H9 (cell line): Measurements from ENCODE around the gene MSI2. TPM values are rescaled to one million over a fixed set of nuclear protein-coding genes. Genes with fewer than 3 reads are reported as not detected.

Experiments
- DNase-seq: peaks from one replicate; pipeline ENCODE4 v3.0.0-alpha.2; 2017
- H2AFZ ChIP-seq: one replicate; pipeline ENCODE4 v1.6.1; 2013; ENCODE audit warnings: mild to moderate bottlenecking, low read length, control low read depth, moderate library complexity
- H2AK5ac ChIP-seq: 2 replicates; pipeline ENCODE4 v1.6.1; 2013; ENCODE audit warnings: low read length, control low read depth, mixed read lengths; ENCODE audit not compliant: insufficient read length
- H2BK120ac ChIP-seq: one replicate; pipeline ENCODE4 v1.6.1; 2013; ENCODE audit warnings: low read depth, mild to moderate bottlenecking, low read length, control low read depth, inconsistent platforms; ENCODE audit not compliant: poor library complexity, severe bottlenecking
- H2BK12ac ChIP-seq: 2 replicates; pipeline ENCODE4 v1.6.1; 2013; ENCODE audit warnings: low read length, control low read depth, mixed read lengths, low read depth; ENCODE audit not compliant: insufficient read length
- H2BK15ac ChIP-seq: 2 replicates; pipeline ENCODE4 v1.6.1; 2013; ENCODE audit warnings: low read depth, low read length, control low read depth
- H2BK20ac ChIP-seq: one replicate; pipeline ENCODE4 v1.6.1; 2013; ENCODE audit warnings: low read depth, mild to moderate bottlenecking, low read length, control low read depth, inconsistent platforms; ENCODE audit not compliant: poor library complexity, severe bottlenecking
- H2BK5ac ChIP-seq: 2 replicates; pipeline ENCODE4 v1.6.1; 2013; ENCODE audit warnings: low read length, control low read depth, mixed read lengths; ENCODE audit not compliant: insufficient read length
- H3K14ac ChIP-seq: 2 replicates; pipeline ENCODE4 v1.6.1; 2013; ENCODE audit warnings: low read length, control low read depth; ENCODE audit not compliant: insufficient read depth
- H3K18ac ChIP-seq: 2 replicates; pipeline ENCODE4 v1.6.1; 2013; ENCODE audit warnings: low read depth, mild to moderate bottlenecking, mixed read lengths, low read length, control low read depth; ENCODE audit not compliant: insufficient read length
- H3K23ac ChIP-seq: 2 replicates; pipeline ENCODE4 v1.6.1; 2013; ENCODE audit warnings: low read length, control low read depth, mixed read lengths, low read depth; ENCODE audit not compliant: insufficient read length
- H3K23me2 ChIP-seq: 2 replicates; pipeline ENCODE4 v1.6.1; 2013; ENCODE audit warnings: low read depth, mild to moderate bottlenecking, mixed read lengths, low read length, control low read depth; ENCODE audit not compliant: insufficient read length, poor library complexity, severe bottlenecking
- H3K27ac ChIP-seq: 2 replicates; pipeline ENCODE4 v1.5.1; 2013; ENCODE audit warnings: low read length, control low read depth, mixed read lengths, low read depth; ENCODE audit not compliant: insufficient read length
- H3K27me3 ChIP-seq: 2 replicates; pipeline ENCODE4 v1.6.1; 2013; ENCODE audit warnings: low read length, control low read depth, inconsistent platforms; ENCODE audit not compliant: insufficient read depth
- H3K4ac ChIP-seq: 2 replicates; pipeline ENCODE4 v1.6.1; 2013; ENCODE audit warnings: low read depth, mild to moderate bottlenecking, control low read depth, inconsistent platforms, low read length, moderate library complexity
- H3K4me1 ChIP-seq: 2 replicates; pipeline ENCODE4 v1.6.1; 2013; ENCODE audit warnings: low read length, control low read depth, inconsistent platforms; ENCODE audit not compliant: insufficient read depth
- H3K4me2 ChIP-seq: 2 replicates; pipeline ENCODE4 v1.6.1; 2013; ENCODE audit warnings: low read length, control low read depth, mixed read lengths; ENCODE audit not compliant: insufficient read length, insufficient read depth
- H3K56ac ChIP-seq: 2 replicates; pipeline ENCODE4 v1.6.1; 2013; ENCODE audit warnings: low read depth, mild to moderate bottlenecking, mixed read lengths, low read length, control low read depth; ENCODE audit not compliant: insufficient read length
- H3K79me1 ChIP-seq: 2 replicates; pipeline ENCODE4 v1.6.1; 2013; ENCODE audit warnings: low read depth, mild to moderate bottlenecking, moderate library complexity, low read length, control low read depth, inconsistent platforms; ENCODE audit not compliant: insufficient read depth, poor library complexity, severe bottlenecking
- H3K79me2 ChIP-seq: 2 replicates; pipeline ENCODE4 v1.6.1; 2013; ENCODE audit warnings: low read length, control low read depth, inconsistent platforms; ENCODE audit not compliant: insufficient read depth
- H3K9ac ChIP-seq: 2 replicates; pipeline ENCODE4 v1.6.1; 2013; ENCODE audit warnings: low read length, control low read depth, mixed read lengths; ENCODE audit not compliant: insufficient read length; ENCODE audit errors: extremely low read depth
- H3K9me3 ChIP-seq: one replicate; pipeline ENCODE4 v1.6.1; 2013; ENCODE audit warnings: low read depth, low read length, inconsistent platforms; ENCODE audit not compliant: control insufficient read depth
- H3T11ph ChIP-seq: one replicate; pipeline ENCODE4 v1.6.1; 2013; ENCODE audit warnings: mild to moderate bottlenecking, low read length, control low read depth, inconsistent platforms
- H4K20me1 ChIP-seq: one replicate; pipeline ENCODE4 v1.6.1; 2013; ENCODE audit not compliant: control insufficient read depth, insufficient read length, insufficient read depth
- H4K5ac ChIP-seq: 2 replicates; pipeline ENCODE4 v1.6.1; 2013; ENCODE audit warnings: low read depth, mild to moderate bottlenecking, mixed read lengths, low read length, control low read depth; ENCODE audit not compliant: insufficient read length
- H4K8ac ChIP-seq: replicated peaks from 2 replicates; pipeline ENCODE4 v1.6.1; 2013; ENCODE audit warnings: low read length, control low read depth, mixed read lengths, low read depth; ENCODE audit not compliant: insufficient read length
- H4K91ac ChIP-seq: 2 replicates; pipeline ENCODE4 v1.6.1; 2013; ENCODE audit warnings: low read depth, mild to moderate bottlenecking, moderate library complexity, mixed read lengths, low read length, control low read depth; ENCODE audit not compliant: insufficient read length
- H3K27ac Mint-ChIP-seq, 3 experiments: 2 replicates in 2 of 3; 3 replicates in 1 of 3; pipeline ENCODE4 v1.8.0; 2020 to 2021; ENCODE audit warnings: mixed read lengths in 3 of 3, mild to moderate bottlenecking in 1 of 3, moderate library complexity in 1 of 3
- H3K27me3 Mint-ChIP-seq: 2 replicates; pipeline ENCODE4 v1.8.0; 2021; ENCODE audit warnings: low read depth, mild to moderate bottlenecking, moderate library complexity, mixed read lengths
- H3K36me3 Mint-ChIP-seq, 3 experiments: 2 replicates in 2 of 3; 3 replicates in 1 of 3; pipeline ENCODE4 v1.8.0; 2020 to 2021; ENCODE audit warnings: low read depth in 3 of 3, mixed read lengths in 3 of 3; ENCODE audit not compliant: insufficient read depth in 1 of 3
- H3K4me1 Mint-ChIP-seq, 2 experiments: 2 replicates each; pipeline ENCODE4 v1.8.0; 2020; ENCODE audit warnings: mixed read lengths in 2 of 2
- H3K4me3 Mint-ChIP-seq, 2 experiments: 2 replicates in 1 of 2; 3 replicates in 1 of 2; pipeline ENCODE4 v1.8.0; 2020 to 2021; ENCODE audit warnings: mild to moderate bottlenecking in 2 of 2, mixed read lengths in 2 of 2, moderate library complexity in 1 of 2
- H3K9me3 Mint-ChIP-seq, 2 experiments: 2 replicates in 1 of 2; 3 replicates in 1 of 2; pipeline ENCODE4 v1.8.0; 2020; ENCODE audit warnings: mild to moderate bottlenecking in 2 of 2, mixed read lengths in 2 of 2, moderate library complexity in 1 of 2
- CTCF ChIP-seq: fragments of 200-600 bp; sonication (generic); conservative IDR thresholded peaks from 3 replicates; pipeline ENCODE4 v1.8.0; 2021; ENCODE audit warnings: antibody characterized with exemption, mild to moderate bottlenecking
- WGBS: extraction: QIAGEN DNeasy Blood & Tissue Kit; methylation state at CpG from one replicate; pipeline ENCODE4 v1.1.7; 2013; ENCODE audit warnings: missing lambda C conversion rate, low lambda C conversion rate, mixed read lengths; ENCODE audit not compliant: insufficient read length; ENCODE audit errors: extremely low coverage; 5-methylcytosine and 5-hydroxymethylcytosine counted together
- total RNA-seq: library from RNA; stranded (reverse); gene quantifications from 2 replicates; pipeline ENCODE4 v1.2.1, GENCODE V29; 2021

Gene MSI2
- total RNA-seq, 1 experiment from 2014 or later, result 98.5 TPM

- no peak overlapping the region for H2BK5ac ChIP-seq
- no peaks in the 10 kb centered on the region for H3K27me3 ChIP-seq
- peaks cover 13% of the 10 kb centered on the region for H3K4me1 ChIP-seq
- no peak overlapping the region for H2BK20ac ChIP-seq
- no peaks in the 10 kb centered on the region for H3K23me2 ChIP-seq
- no peak overlapping the region for H3K23ac ChIP-seq
- WGBS, result no CpG with 5 or more reads among the region's 5 CpGs
- H3K36me3 Mint-ChIP-seq, result peaks cover 21 to 28% (median 25%) of the 10 kb centered on the region in 3 experiments; a peak in 6 of 7 replicates
- H4K91ac ChIP-seq, result no peak overlapping the region
- no peaks in the 10 kb centered on the region for H3K9me3 Mint-ChIP-seq
- no peaks in the 10 kb centered on the region for H3K79me2 ChIP-seq
- H3K27me3 Mint-ChIP-seq, result no peaks in the 10 kb centered on the region; the same call in 1 of the 2 replicates
- TF ChIP-seq CTCF, result no peak
- H4K8ac ChIP-seq, result no peak overlapping the region
- no peak overlapping the region for H2BK12ac ChIP-seq
- no peak overlapping the region for H3K18ac ChIP-seq
- no peak overlapping the region for H3K4me2 ChIP-seq
- no peaks in the 10 kb centered on the region for H3K9me3 ChIP-seq
- no peak overlapping the region for H2BK15ac ChIP-seq
- H3K9ac ChIP-seq, result no peak overlapping the region
- no peak overlapping the region for H2AFZ ChIP-seq
- no peak overlapping the region for H3K27ac Mint-ChIP-seq
- H2BK120ac ChIP-seq, result no peak overlapping the region
- H3K79me1 ChIP-seq, result no peaks in the 10 kb centered on the region
- peaks cover 45 to 56% of the 10 kb centered on the region in 2 experiments for H3K4me1 Mint-ChIP-seq
- no peaks in the 10 kb centered on the region for H4K20me1 ChIP-seq
- DNase-seq, result no peak
- H3K27ac ChIP-seq, result no peak overlapping the region
- no peak overlapping the region for H3K4me3 Mint-ChIP-seq
- H4K5ac ChIP-seq, result no peak overlapping the region
- no peak overlapping the region for H3K14ac ChIP-seq
- no peak overlapping the region for H3K56ac ChIP-seq
- H3T11ph ChIP-seq, result no peak overlapping the region
- no peak overlapping the region for H3K4ac ChIP-seq
- no peak overlapping the region for H2AK5ac ChIP-seq
Observed at GRCh38 chr17:57343717-57344116, 87.4 kb downstream of the MSI2 start.
